Liver (tissue), 9 donors: ENCODE measurements around the gene SH2D3A. TPM values are rescaled to one million over a fixed set of nuclear protein-coding genes. Genes with fewer than 3 reads are reported as not detected.

Experiments
- DNase-seq: peaks from one replicate; pipeline ENCODE4 v3.0.0-alpha.2; 2017; ENCODE audit warnings: low spot score
- H3K27ac ChIP-seq, 2 donors: one replicate each; pipeline ENCODE4 v1.7.0; 2013; ENCODE audit warnings: inconsistent platforms in 2 of 2, low read length in 2 of 2, control low read depth in 1 of 2, low read depth in 1 of 2, mild to moderate bottlenecking in 1 of 2
- H3K27me3 ChIP-seq, 4 donors: one replicate each; pipeline versions ENCODE4 v1.6.1 to v1.7.0; 2013; ENCODE audit warnings: low read length in 3 of 4, inconsistent platforms in 1 of 4, mild to moderate bottlenecking in 1 of 4, moderate library complexity in 1 of 4; ENCODE audit not compliant: control insufficient read depth in 4 of 4, insufficient read depth in 4 of 4
- H3K36me3 ChIP-seq, 4 donors: one replicate each; pipeline versions ENCODE4 v1.6.1 to v1.7.0; 2013; ENCODE audit warnings: low read length in 3 of 4, mild to moderate bottlenecking in 3 of 4, low read depth in 1 of 4, moderate library complexity in 1 of 4; ENCODE audit not compliant: control insufficient read depth in 4 of 4, insufficient read depth in 3 of 4
- H3K4me1 ChIP-seq, 4 donors: one replicate each; pipeline versions ENCODE4 v1.6.1 to v1.7.0; 2013; ENCODE audit warnings: low read length in 3 of 4, mild to moderate bottlenecking in 3 of 4, moderate library complexity in 1 of 4; ENCODE audit not compliant: control insufficient read depth in 4 of 4, insufficient read depth in 4 of 4
- H3K4me3 ChIP-seq, 3 donors: one replicate each; pipeline versions ENCODE4 v1.6.1 to v1.7.0; 2013; ENCODE audit warnings: low read length in 3 of 3, control low read depth in 1 of 3, low read depth in 1 of 3, mild to moderate bottlenecking in 1 of 3
- H3K9ac ChIP-seq, 2 donors: one replicate each; pipeline ENCODE4 v1.7.0; 2013; ENCODE audit warnings: low read length in 2 of 2, mild to moderate bottlenecking in 2 of 2, moderate library complexity in 2 of 2, control low read depth in 1 of 2, low read depth in 1 of 2
- H3K9me3 ChIP-seq, 4 donors: one replicate each; pipeline versions ENCODE4 v1.6.1 to v1.7.0; 2013; ENCODE audit warnings: low read length in 3 of 4; ENCODE audit not compliant: control insufficient read depth in 4 of 4
- ATF3 ChIP-seq: IDR thresholded peaks from 2 replicates; pipeline ENCODE4 v1.6.1; 2016; ENCODE audit warnings: antibody characterized with exemption
- CTCF ChIP-seq: fragments of 150-350 bp; IDR thresholded peaks from 2 replicates; pipeline ENCODE4 v1.5.1; 2017; ENCODE audit warnings: improper control_type of control experiment, low read depth, low read length; ENCODE audit not compliant: missing input control
- EGR1 ChIP-seq, 2 donors: IDR thresholded peaks; 2 replicates each; pipeline ENCODE4 v1.6.1; 2016 to 2018; ENCODE audit warnings: antibody characterized with exemption in 2 of 2, low read depth in 2 of 2
- FOXA1 ChIP-seq: IDR thresholded peaks from 2 replicates; pipeline ENCODE4 v1.6.1; 2016; ENCODE audit warnings: antibody characterized with exemption
- FOXA2 ChIP-seq: IDR thresholded peaks from 2 replicates; pipeline ENCODE4 v1.6.1; 2016; ENCODE audit warnings: antibody characterized with exemption
- GABPA ChIP-seq, 2 donors: IDR thresholded peaks in 1 of 2; conservative IDR thresholded peaks in 1 of 2; 2 replicates each; pipeline ENCODE4 v1.6.1; 2016; ENCODE audit warnings: antibody characterized with exemption in 2 of 2, mild to moderate bottlenecking in 1 of 2, moderate library complexity in 1 of 2
- HNF4A ChIP-seq, 2 donors: conservative IDR thresholded peaks; 2 replicates each; pipeline ENCODE4 v1.6.1; 2016; ENCODE audit warnings: antibody characterized with exemption in 2 of 2, mild to moderate bottlenecking in 2 of 2
- HNF4G ChIP-seq: IDR thresholded peaks from 2 replicates; pipeline ENCODE4 v1.6.1; 2016; ENCODE audit warnings: antibody characterized with exemption
- JUND ChIP-seq, 2 donors: IDR thresholded peaks; 2 replicates each; pipeline ENCODE4 v1.6.1; 2016; ENCODE audit warnings: antibody characterized with exemption in 2 of 2
- NR2F2 ChIP-seq: IDR thresholded peaks from 2 replicates; pipeline ENCODE4 v1.6.1; 2016; ENCODE audit warnings: antibody characterized with exemption
- RAD21 ChIP-seq, 2 donors: IDR thresholded peaks; 2 replicates each; pipeline ENCODE4 v1.6.1; 2016; ENCODE audit warnings: antibody characterized with exemption in 2 of 2, mild to moderate bottlenecking in 2 of 2
- RXRA ChIP-seq, 2 donors: IDR thresholded peaks; 2 replicates each; pipeline ENCODE4 v1.6.1; 2017 to 2018; ENCODE audit warnings: antibody characterized with exemption in 2 of 2, mild to moderate bottlenecking in 1 of 2
- SP1 ChIP-seq: IDR thresholded peaks from 2 replicates; pipeline ENCODE4 v1.6.1; 2018; ENCODE audit warnings: antibody characterized with exemption, mild to moderate bottlenecking
- TAF1 ChIP-seq: conservative IDR thresholded peaks from 2 replicates; pipeline ENCODE4 v1.6.1; 2016; ENCODE audit warnings: antibody characterized with exemption, mild to moderate bottlenecking
- YY1 ChIP-seq: IDR thresholded peaks from 2 replicates; pipeline ENCODE4 v1.6.1; 2016; ENCODE audit warnings: antibody characterized with exemption, mild to moderate bottlenecking
- WGBS: extraction: QIAGEN DNeasy Blood & Tissue Kit; methylation state at CpG from one replicate; pipeline ENCODE4 v1.1.7; 2013; 5-methylcytosine and 5-hydroxymethylcytosine counted together
- polyA plus RNA-seq, 2 donors: library from polyadenylated mRNA; stranded (reverse) in 1 of 2; unstranded in 1 of 2; fragments of 200-250 nt in 1 of 2; fragments of >200 nt in 1 of 2; fragmentation: Nextera tagmentation in 1 of 2; extraction: Ambion mirVana in 1 of 2; gene quantifications; one replicate each; pipeline versions ENCODE4 v1.2.1 to v1.2.3, GENCODE V29; 2013 to 2015
- total RNA-seq, 2 donors: library from RNA; depleted of rRNA; stranded (reverse); fragments of >200 nt; gene quantifications; one replicate each; pipeline ENCODE4 v1.2.3, GENCODE V29; 2014
- TF ChIP-seq, protein P1 (sequence below): IDR thresholded peaks from 2 replicates; pipeline ENCODE4 v1.6.1; 2016; ENCODE audit warnings: antibody characterized with exemption
- TF ChIP-seq, protein P2 (sequence below): IDR thresholded peaks from 2 replicates; pipeline ENCODE4 v1.6.1; 2016; ENCODE audit warnings: antibody characterized with exemption
- TF ChIP-seq, protein P3 (sequence below): IDR thresholded peaks from 2 replicates; pipeline ENCODE4 v1.6.1; 2016; ENCODE audit warnings: antibody characterized with exemption, mild to moderate bottlenecking
- donor health status: healthy.
- donor health status: healthy.
- donor health status: healthy.
- donor health status: healthy.
- donor health status: healthy.

Gene SH2D3A
- total and polyA plus RNA-seq, 4 donors = 0.23 to 1.0 (median 0.77) TPM

DNA sequence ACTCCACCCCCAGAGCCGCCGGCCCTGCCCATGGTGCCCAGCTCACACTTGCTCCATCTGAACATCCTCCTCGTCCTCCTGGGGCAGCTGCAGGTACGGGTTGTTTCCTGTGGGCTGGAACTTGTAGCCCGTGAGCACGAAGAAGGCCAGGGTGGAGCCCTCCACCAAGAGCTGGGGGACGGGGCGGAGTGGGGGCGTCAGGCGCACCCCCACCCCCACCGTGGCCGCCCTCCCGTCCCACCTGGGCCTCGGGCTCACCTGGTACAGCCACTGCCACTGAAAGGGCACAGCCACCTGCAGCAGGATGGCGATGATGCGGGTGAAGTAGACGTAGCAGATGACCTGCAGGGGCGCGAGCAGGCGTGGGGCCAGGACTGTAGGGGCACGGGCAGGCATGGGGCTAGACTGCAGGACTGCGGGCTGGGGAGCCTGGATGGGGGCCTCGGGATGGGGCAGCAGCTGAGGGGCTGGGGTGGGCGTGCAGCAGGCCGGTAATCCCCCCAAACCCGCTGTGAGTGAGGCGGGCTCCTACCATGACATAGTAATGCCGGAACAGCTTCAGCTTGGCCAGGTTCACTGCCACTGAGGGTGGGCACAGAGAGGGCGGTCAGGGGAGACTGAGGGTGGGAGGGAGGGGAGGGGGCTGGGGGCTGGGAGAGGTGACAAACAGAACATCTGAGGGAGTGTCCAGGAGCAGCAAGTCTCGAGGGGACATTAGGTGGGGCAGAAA lies 36.1 kb downstream of the SH2D3A start:
- no peaks in the 10 kb centered on the region for H3K27me3 ChIP-seq
- H3K4me3 ChIP-seq = peak overlapping the region in 1 of 3 donors; percentile 40
- H3K9ac ChIP-seq = no peak overlapping the region
- 85% methylated on average over 30 of the region's 30 CpGs for WGBS
- H3K9me3 ChIP-seq = no peaks in the 10 kb centered on the region
- H3K27ac ChIP-seq = peak overlapping the region; percentile 54 to 62
- H3K4me1 ChIP-seq = peaks cover 5 to 40% (median 27%) of the 10 kb centered on the region in 4 donors
- no peak for DNase-seq
- peaks cover 2 to 11% (median 3%) of the 10 kb centered on the region in 4 donors for H3K36me3 ChIP-seq
- TF ChIP-seq RAD21 (IDR thresholded peaks at IDR 0.05) (no peak), NR2F2 (no peak), HNF4G (no peak), TAF1 (no peak), FOXA2 (no peak), HNF4A (conservative IDR thresholded peaks at IDR 0.05) (no peak), GABPA (IDR thresholded peaks at IDR 0.05 in 1 of 2, conservative IDR thresholded peaks at IDR 0.05 in 1 of 2) (no peak), SP1 (no peak), YY1 (no peak)
- TF ChIP-seq, protein P1, sequence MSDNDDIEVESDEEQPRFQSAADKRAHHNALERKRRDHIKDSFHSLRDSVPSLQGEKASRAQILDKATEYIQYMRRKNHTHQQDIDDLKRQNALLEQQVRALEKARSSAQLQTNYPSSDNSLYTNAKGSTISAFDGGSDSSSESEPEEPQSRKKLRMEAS = no peak

GRCh38 chr19:6730153-6730804 lies 37.0 kb downstream of the SH2D3A start:
- TF ChIP-seq RXRA (IDR thresholded peaks at IDR 0.05) (peak in 1 of 2 donors; percentile 74), JUND (IDR thresholded peaks at IDR 0.05) (no peak), ATF3 (no peak), GABPA (IDR thresholded peaks at IDR 0.05 in 1 of 2, conservative IDR thresholded peaks at IDR 0.05 in 1 of 2) (peak in 1 of 2 donors; percentile 17), TAF1 (no peak), CTCF (no peak), RAD21 (IDR thresholded peaks at IDR 0.05) (no peak), HNF4G (no peak), SP1 (peak; percentile 78), NR2F2 (no peak), FOXA2 (peak; percentile 72), EGR1 (IDR thresholded peaks at IDR 0.05; ENCODE audit: low read depth in 2 of 2) (peak; percentile 32 to 58), YY1 (peak; percentile 3), FOXA1 (peak; percentile 60), HNF4A (conservative IDR thresholded peaks at IDR 0.05) (peak; percentile 55 to 60)
- TF ChIP-seq, protein P2, sequence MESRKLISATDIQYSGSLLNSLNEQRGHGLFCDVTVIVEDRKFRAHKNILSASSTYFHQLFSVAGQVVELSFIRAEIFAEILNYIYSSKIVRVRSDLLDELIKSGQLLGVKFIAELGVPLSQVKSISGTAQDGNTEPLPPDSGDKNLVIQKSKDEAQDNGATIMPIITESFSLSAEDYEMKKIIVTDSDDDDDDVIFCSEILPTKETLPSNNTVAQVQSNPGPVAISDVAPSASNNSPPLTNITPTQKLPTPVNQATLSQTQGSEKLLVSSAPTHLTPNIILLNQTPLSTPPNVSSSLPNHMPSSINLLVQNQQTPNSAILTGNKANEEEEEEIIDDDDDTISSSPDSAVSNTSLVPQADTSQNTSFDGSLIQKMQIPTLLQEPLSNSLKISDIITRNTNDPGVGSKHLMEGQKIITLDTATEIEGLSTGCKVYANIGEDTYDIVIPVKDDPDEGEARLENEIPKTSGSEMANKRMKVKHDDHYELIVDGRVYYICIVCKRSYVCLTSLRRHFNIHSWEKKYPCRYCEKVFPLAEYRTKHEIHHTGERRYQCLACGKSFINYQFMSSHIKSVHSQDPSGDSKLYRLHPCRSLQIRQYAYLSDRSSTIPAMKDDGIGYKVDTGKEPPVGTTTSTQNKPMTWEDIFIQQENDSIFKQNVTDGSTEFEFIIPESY = peak; percentile 49
- TF ChIP-seq, protein P1 = peak; percentile 50
- TF ChIP-seq, protein P3, sequence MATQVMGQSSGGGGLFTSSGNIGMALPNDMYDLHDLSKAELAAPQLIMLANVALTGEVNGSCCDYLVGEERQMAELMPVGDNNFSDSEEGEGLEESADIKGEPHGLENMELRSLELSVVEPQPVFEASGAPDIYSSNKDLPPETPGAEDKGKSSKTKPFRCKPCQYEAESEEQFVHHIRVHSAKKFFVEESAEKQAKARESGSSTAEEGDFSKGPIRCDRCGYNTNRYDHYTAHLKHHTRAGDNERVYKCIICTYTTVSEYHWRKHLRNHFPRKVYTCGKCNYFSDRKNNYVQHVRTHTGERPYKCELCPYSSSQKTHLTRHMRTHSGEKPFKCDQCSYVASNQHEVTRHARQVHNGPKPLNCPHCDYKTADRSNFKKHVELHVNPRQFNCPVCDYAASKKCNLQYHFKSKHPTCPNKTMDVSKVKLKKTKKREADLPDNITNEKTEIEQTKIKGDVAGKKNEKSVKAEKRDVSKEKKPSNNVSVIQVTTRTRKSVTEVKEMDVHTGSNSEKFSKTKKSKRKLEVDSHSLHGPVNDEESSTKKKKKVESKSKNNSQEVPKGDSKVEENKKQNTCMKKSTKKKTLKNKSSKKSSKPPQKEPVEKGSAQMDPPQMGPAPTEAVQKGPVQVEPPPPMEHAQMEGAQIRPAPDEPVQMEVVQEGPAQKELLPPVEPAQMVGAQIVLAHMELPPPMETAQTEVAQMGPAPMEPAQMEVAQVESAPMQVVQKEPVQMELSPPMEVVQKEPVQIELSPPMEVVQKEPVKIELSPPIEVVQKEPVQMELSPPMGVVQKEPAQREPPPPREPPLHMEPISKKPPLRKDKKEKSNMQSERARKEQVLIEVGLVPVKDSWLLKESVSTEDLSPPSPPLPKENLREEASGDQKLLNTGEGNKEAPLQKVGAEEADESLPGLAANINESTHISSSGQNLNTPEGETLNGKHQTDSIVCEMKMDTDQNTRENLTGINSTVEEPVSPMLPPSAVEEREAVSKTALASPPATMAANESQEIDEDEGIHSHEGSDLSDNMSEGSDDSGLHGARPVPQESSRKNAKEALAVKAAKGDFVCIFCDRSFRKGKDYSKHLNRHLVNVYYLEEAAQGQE = peak; percentile 36
- DNase-seq = peak; percentile 97
- H3K36me3 ChIP-seq = peaks cover 2 to 11% (median 2%) of the 10 kb centered on the region in 4 donors
- H3K27ac ChIP-seq = peak overlapping the region; percentile 97 to 99
- H3K4me1 ChIP-seq = peaks cover 5 to 40% (median 27%) of the 10 kb centered on the region in 4 donors
- H3K4me3 ChIP-seq = peak overlapping the region; percentile 40 to 64 (median 61)
- H3K27me3 ChIP-seq = no peaks in the 10 kb centered on the region
- WGBS = 34% methylated on average over 27 of the region's 27 CpGs
- peak overlapping the region; percentile 53 to 76 for H3K9ac ChIP-seq
- no peaks in the 10 kb centered on the region for H3K9me3 ChIP-seq
